Breast epithelium (tissue), 3 donors: ENCODE data around the gene MAMLD1.

Experiments used
- CTCF ChIP-seq, 3 donors: fragments of 450-650 bp; IDR thresholded peaks; one replicate each; pipeline ENCODE4 v1.5.1; 2016 to 2017; ENCODE audit warnings: antibody characterized with exemption in 3 of 3, mild to moderate bottlenecking in 3 of 3, moderate library complexity in 3 of 3
- POLR2A ChIP-seq: fragments of 450-650 bp; IDR thresholded peaks from one replicate; pipeline ENCODE4 v1.6.1; 2016; ENCODE audit warnings: antibody characterized with exemption, mild to moderate bottlenecking, moderate library complexity

GRCh38 chrX:150456466-150456865 is 93.3 kb downstream of the MAMLD1 start:
- TF ChIP-seq CTCF (IDR thresholded peaks at IDR 0.05) (no peak), POLR2A (no peak)
